ENCODE data around the gene GRK6.
"Not testable (repeated sequence)": the region's sequence is repeated elsewhere in the genome, so short reads cannot be mapped to it uniquely, and the experiment has no call there.

GRK6 gene

GRCh38 chr5:177399997-177400868 is 26.2 kb upstream of the GRK6 start, which contains the start of gene PFN3:
Gene PFN3, minus strand, starts transcription at chr5:177400661. Its CDS starts 85 bp downstream, at chr5:177400576.
- DNase-seq = no peak

GRCh38 chr5:177402271-177403043 is 24.0 kb upstream of the GRK6 start:
- peak; percentile 98 for DNase-seq

GRCh38 chr5:177403102-177403791 is 23.2 kb upstream of the GRK6 start:
- DNase-seq = peak; percentile 88

GRCh38 chr5:177403792-177404640 is 22.5 kb upstream of the GRK6 start:
- peak; percentile 94 for DNase-seq

- peak; percentile 42 for DNase-seq
Observed at GRCh38 chr5:177404641-177405179, 21.8 kb upstream of the GRK6 start.

GRCh38 chr5:177405312-177405711 is 21.2 kb upstream of the GRK6 start:
- no peak for DNase-seq

- DNase-seq = no peak
Observed at GRCh38 chr5:177405805-177406204, 20.7 kb upstream of the GRK6 start.

GRCh38 chr5:177409043-177409801 is 17.3 kb upstream of the GRK6 start, which contains the start of gene F12:
Gene F12, minus strand, starts transcription at chr5:177409564. Its CDS starts 37 bp downstream, at chr5:177409527.
- DNase-seq = no peak

GRCh38 chr5:177410575-177410974 is 15.9 kb upstream of the GRK6 start:
- DNase-seq = no peak

GRCh38 chr5:177412603-177413233 is 13.8 kb upstream of the GRK6 start:
- no peak for DNase-seq

GRCh38 chr5:177414481-177414880 is 12.0 kb upstream of the GRK6 start:
- no peak for DNase-seq

GRCh38 chr5:177417081-177417480 is 9.4 kb upstream of the GRK6 start:
- DNase-seq = not testable (repeated sequence)

GRCh38 chr5:177419046-177419445 is 7.4 kb upstream of the GRK6 start:
- DNase-seq = no peak

GRCh38 chr5:177420472-177420871 is 6.0 kb upstream of the GRK6 start:
- DNase-seq = not testable (repeated sequence)

- no peak for DNase-seq
Observed at GRCh38 chr5:177421062-177421798, 5.2 kb upstream of the GRK6 start.

GRCh38 chr5:177423671-177424070 is 2.8 kb upstream of the GRK6 start:
- no peak for DNase-seq

- DNase-seq = no peak
Observed at GRCh38 chr5:177425196-177425800, 1.2 kb upstream of the GRK6 start.

GRCh38 chr5:177425801-177426565 is 493 bp upstream of the GRK6 start:
- DNase-seq = peak; percentile 100

All from DMS53 (cell line).